Activated naive CD4-positive, alpha-beta T cell treated with anti-CD3 and anti-CD28 coated beads, Interleukin-2, amount 50 U/mL, for 72 hours (primary cell): ENCODE data around the gene CALD1. TPM values are rescaled to one million over a fixed set of nuclear protein-coding genes. Genes with fewer than 3 reads are reported as not detected.

Experiments used
- ATAC-seq, 2 donors: fragments of 150-1000 bp; cut with Tn5 transposase; 2 replicates each; pipeline ENCODE4 v1.10.0; 2021; ENCODE audit warnings: mild to moderate bottlenecking in 2 of 2, moderate library complexity in 2 of 2
- DNase-seq, 2 donors: peaks; one replicate each; pipeline ENCODE4 v3.0.0; 2021 to 2022; ENCODE audit warnings: low spot score in 2 of 2
- H3K27ac Mint-ChIP-seq, 2 donors: one replicate each; pipeline ENCODE4 v1.8.0; 2022; ENCODE audit warnings: mild to moderate bottlenecking in 2 of 2, mixed read lengths in 2 of 2
- H3K36me3 Mint-ChIP-seq, 2 donors: one replicate each; pipeline ENCODE4 v1.8.0; 2022; ENCODE audit warnings: mixed read lengths in 2 of 2
- H3K9me3 Mint-ChIP-seq, 2 donors: one replicate each; pipeline ENCODE4 v1.8.0; 2022; ENCODE audit warnings: mixed read lengths in 2 of 2
- total RNA-seq, 2 donors: library from RNA; stranded (reverse); gene quantifications; one replicate each; pipeline ENCODE4 v1.2.3, GENCODE V29; 2022

The CALD1 gene
- total RNA-seq, 2 donors from 2014 or later: 5.9 to 15.4 TPM

- no peak overlapping the region for H3K27ac Mint-ChIP-seq
- H3K9me3 Mint-ChIP-seq: no peaks in the 10 kb centered on the region
- DNase-seq (no peak), ATAC-seq (no peak)
- H3K36me3 Mint-ChIP-seq: no peaks in the 10 kb centered on the region
Measured at GRCh38 chr7:134802762-134803161, 23.3 kb downstream of the CALD1 start.

GRCh38 chr7:134804351-134804750, 24.9 kb downstream of the CALD1 start:
- Mint-ChIP-seq H3K36me3 (no peaks in the 10 kb centered on the region), H3K9me3 (no peaks in the 10 kb centered on the region), H3K27ac (no peak overlapping the region)
- ATAC-seq: no peak
- DNase-seq: no peak

DNA sequence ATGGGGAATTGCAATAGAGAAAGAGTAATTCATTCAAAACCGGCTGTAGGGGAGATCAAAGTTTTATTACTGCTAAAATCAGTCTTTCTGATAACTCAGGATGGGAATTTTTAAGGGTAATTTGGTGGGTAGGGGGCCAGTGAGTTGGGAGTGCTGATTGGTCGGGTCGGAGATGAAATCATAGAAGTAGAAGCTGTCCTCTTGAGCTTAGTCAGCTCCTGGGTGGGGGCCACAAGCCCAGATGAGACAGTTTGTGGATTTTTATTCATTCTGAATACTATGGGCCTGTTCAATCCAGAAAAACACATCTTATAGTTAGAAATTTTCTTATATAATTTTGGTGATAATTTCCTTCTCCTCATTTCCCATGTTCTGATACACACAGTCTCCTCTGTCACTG, 25.4 kb downstream of the CALD1 start:
- DNase-seq (no peak), ATAC-seq (no peak)
- H3K27ac Mint-ChIP-seq: no peak overlapping the region
- no peaks in the 10 kb centered on the region for H3K36me3 Mint-ChIP-seq
- no peaks in the 10 kb centered on the region for H3K9me3 Mint-ChIP-seq

DNA sequence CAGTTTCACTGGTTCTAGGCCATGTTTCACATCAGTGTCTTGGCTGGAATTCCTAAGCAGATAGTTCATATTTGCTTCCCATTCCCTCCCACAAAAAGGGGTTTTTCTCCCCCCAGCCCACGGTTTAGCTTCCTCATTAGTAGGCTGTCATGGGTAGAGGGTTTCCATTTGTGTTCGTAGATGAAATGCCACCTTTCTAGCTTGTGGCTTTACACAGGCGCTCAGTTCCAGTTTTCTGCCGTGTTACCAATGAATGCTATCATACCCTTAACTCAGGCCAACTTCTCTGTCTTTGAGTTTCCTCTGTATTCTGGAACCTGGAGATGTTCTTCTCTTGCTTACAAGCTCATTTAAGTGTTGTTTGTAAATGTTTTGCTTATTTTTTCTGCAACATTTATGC, 26.8 kb downstream of the CALD1 start:
- Mint-ChIP-seq H3K9me3 (no peaks in the 10 kb centered on the region), H3K27ac (no peak overlapping the region), H3K36me3 (no peaks in the 10 kb centered on the region)
- ATAC-seq: no peak
- no peak for DNase-seq

DNA sequence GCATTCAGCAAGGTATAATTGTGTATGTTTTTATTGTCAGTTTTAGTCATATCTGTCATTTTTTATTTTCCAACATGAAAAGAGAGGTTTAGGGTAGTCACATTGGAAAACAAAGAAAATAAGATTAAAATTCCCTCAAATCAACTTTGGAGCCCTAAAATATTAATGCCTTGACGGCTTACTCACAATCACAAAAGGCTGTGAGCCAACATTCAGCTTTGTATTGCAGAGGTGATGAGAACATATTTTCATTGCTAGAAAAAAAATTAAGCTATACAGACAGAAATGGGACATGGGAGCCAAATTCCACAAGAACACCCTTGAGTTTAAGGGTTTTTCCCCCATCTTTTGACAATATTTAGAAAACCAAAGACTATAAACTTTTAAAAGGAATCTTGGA, 30.2 kb downstream of the CALD1 start:
- no peak for DNase-seq
- no peaks in the 10 kb centered on the region for H3K9me3 Mint-ChIP-seq
- ATAC-seq: no peak
- no peaks in the 10 kb centered on the region for H3K36me3 Mint-ChIP-seq
- H3K27ac Mint-ChIP-seq: no peak overlapping the region

DNA sequence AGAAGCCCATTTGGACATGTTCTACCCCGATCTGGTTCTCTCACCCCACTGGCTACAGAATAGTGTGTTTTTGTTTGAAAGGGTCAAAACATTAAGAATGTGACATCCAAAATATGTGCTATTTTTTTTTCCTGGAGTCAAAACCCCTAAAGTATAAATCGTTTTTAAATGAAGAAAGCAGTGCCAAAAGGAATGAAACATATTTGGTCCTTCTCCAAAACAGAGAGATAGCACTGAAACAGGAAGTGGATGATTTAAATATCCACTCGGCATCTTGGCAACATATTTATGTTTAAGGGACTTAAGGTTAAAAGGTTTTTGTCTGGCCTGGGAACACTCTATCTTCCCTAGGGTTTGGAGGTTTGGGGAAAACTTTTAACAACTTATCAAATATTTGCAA, 32.3 kb downstream of the CALD1 start:
- H3K27ac Mint-ChIP-seq: no peak overlapping the region
- ATAC-seq: no peak
- H3K36me3 Mint-ChIP-seq: no peaks in the 10 kb centered on the region
- DNase-seq: no peak
- H3K9me3 Mint-ChIP-seq: no peaks in the 10 kb centered on the region

GRCh38 chr7:134813663-134814396, 34.4 kb downstream of the CALD1 start:
- no peak for ATAC-seq
- H3K9me3 Mint-ChIP-seq: peaks cover 0 to 4% of the 10 kb centered on the region in 2 donors
- H3K36me3 Mint-ChIP-seq: no peaks in the 10 kb centered on the region
- no peak overlapping the region for H3K27ac Mint-ChIP-seq
- DNase-seq: no peak

DNA sequence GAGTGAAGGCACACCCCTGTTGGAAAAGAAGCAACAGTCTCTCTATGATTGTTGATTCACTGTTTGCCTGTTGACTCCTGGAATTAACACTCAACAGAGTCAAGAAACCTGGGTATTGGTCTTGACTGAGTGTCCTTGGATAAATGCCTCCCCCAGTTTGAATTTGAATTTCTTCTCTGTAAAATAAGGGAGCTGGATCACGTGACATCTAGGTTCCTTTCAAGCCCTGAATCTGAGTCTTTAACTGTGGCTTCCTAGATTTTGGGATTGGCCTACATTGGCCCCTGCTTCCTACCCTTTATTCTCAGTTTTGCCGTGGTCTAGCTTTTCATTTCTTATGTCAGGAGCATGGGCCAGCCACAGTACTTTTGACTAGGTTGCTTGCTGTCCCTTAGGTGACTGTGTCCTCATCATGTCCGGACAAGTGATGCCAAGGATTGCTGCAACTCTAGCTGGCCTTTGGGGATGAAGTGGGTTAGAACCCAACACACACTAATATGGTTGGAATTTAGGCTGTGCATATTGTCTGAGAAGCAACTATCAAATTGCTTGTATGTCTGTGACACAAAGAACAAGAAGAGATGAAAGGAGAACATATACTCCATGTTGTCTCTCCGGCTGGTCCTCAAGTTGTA, 35.4 kb downstream of the CALD1 start:
- Mint-ChIP-seq H3K36me3 (no peaks in the 10 kb centered on the region), H3K27ac (no peak overlapping the region), H3K9me3 (peaks cover 0 to 4% of the 10 kb centered on the region in 2 donors)
- no peak for DNase-seq
- ATAC-seq: no peak

GRCh38 chr7:134818613-134819345, 39.3 kb downstream of the CALD1 start:
- ATAC-seq: no peak
- Mint-ChIP-seq H3K36me3 (no peaks in the 10 kb centered on the region), H3K27ac (no peak overlapping the region), H3K9me3 (peaks cover 0 to 4% of the 10 kb centered on the region in 2 donors)
- no peak for DNase-seq

GRCh38 chr7:134819401-134819800, 40.0 kb downstream of the CALD1 start:
- peaks cover 0 to 4% of the 10 kb centered on the region in 2 donors for H3K9me3 Mint-ChIP-seq
- H3K36me3 Mint-ChIP-seq: no peaks in the 10 kb centered on the region
- DNase-seq (no peak), ATAC-seq (no peak)
- no peak overlapping the region for H3K27ac Mint-ChIP-seq

DNA sequence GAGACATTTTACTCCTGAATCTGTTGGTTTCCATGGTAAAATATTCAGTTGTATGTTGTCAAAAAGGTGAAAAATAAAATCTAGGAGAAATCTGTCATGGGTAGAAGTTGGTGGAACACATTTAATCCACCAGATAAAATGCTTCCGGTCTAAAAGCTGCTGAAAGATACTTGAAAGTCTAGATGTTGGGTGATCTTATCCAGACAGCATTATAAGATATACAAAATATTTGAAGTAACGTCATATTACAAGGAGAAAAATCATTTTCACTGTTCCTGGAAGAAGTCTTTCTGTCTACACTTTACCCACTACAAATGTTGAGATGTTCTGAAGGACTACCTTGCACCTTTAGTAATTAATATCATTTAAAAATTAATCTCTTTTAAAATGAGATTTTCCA, 40.9 kb downstream of the CALD1 start:
- no peak for DNase-seq
- Mint-ChIP-seq H3K27ac (no peak overlapping the region), H3K36me3 (no peaks in the 10 kb centered on the region), H3K9me3 (peaks cover 0 to 4% of the 10 kb centered on the region in 2 donors)
- ATAC-seq: no peak

DNA sequence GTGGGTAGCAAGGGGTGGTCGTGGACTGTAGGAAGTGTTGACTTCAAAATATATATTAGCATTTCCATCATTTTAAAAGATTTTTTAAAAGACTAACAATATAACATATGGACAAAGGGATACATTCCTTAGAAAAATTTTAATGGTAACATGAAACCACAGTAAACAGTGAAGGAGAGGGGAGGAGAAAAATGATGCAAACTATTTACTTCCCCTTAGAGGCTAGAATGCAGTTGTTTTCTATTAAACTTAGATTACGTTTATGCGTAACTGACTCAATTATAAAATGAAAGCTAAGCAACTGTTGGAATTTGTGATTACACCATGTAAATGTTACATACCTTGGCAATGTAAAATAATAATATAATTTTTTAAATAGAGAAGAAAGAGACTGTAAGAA, 41.3 kb downstream of the CALD1 start:
- DNase-seq (no peak), ATAC-seq (no peak)
- H3K36me3 Mint-ChIP-seq: no peaks in the 10 kb centered on the region
- H3K27ac Mint-ChIP-seq: no peak overlapping the region
- H3K9me3 Mint-ChIP-seq: peaks cover 0 to 4% of the 10 kb centered on the region in 2 donors

DNA sequence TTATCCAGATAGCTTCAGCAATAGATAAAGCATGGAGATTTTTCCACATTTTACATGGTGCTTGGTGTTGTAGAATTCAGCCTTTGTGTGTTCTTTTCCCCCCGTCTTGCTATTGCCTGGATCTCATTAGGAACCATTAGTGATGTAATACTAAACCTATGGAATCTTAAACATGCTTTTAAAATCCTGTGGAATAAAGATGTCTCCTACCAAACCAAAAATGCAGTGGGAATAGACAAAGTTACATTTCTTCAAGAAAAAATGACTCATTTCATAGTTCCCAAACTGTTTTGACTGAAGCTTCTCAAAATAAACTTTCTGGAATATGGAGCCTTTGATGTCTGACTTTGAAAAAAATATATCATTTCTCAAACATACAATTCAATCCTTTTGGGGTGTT, 44.0 kb downstream of the CALD1 start:
- ATAC-seq (no peak), DNase-seq (no peak)
- Mint-ChIP-seq H3K27ac (no peak overlapping the region), H3K9me3 (peaks cover 0 to under 1% of the 10 kb centered on the region in 2 donors), H3K36me3 (no peaks in the 10 kb centered on the region)

GRCh38 chr7:134825666-134826065, 46.2 kb downstream of the CALD1 start:
- no peaks in the 10 kb centered on the region for H3K36me3 Mint-ChIP-seq
- no peak overlapping the region for H3K27ac Mint-ChIP-seq
- ATAC-seq (no peak), DNase-seq (no peak)
- H3K9me3 Mint-ChIP-seq: no peaks in the 10 kb centered on the region

GRCh38 chr7:134826105-134826504, 46.7 kb downstream of the CALD1 start:
- no peak for DNase-seq
- Mint-ChIP-seq H3K27ac (no peak overlapping the region), H3K36me3 (no peaks in the 10 kb centered on the region), H3K9me3 (no peaks in the 10 kb centered on the region)
- no peak for ATAC-seq

- no peak overlapping the region for H3K27ac Mint-ChIP-seq
- no peaks in the 10 kb centered on the region for H3K9me3 Mint-ChIP-seq
- DNase-seq: no peak
- no peaks in the 10 kb centered on the region for H3K36me3 Mint-ChIP-seq
- no peak for ATAC-seq
Measured at GRCh38 chr7:134827436-134827835, 48.0 kb downstream of the CALD1 start.

- no peak overlapping the region for H3K27ac Mint-ChIP-seq
- H3K36me3 Mint-ChIP-seq: no peaks in the 10 kb centered on the region
- ATAC-seq (no peak), DNase-seq (no peak)
- H3K9me3 Mint-ChIP-seq: no peaks in the 10 kb centered on the region
Measured at GRCh38 chr7:134827889-134828288, 48.5 kb downstream of the CALD1 start.

GRCh38 chr7:134828361-134828760, 48.9 kb downstream of the CALD1 start:
- ATAC-seq (no peak), DNase-seq (no peak)
- Mint-ChIP-seq H3K36me3 (no peaks in the 10 kb centered on the region), H3K27ac (no peak overlapping the region), H3K9me3 (no peaks in the 10 kb centered on the region)
